Ovary (tissue), 9 donors: ENCODE results near the gene IFI27L1. TPM values are rescaled to one million over a fixed set of nuclear protein-coding genes. Genes with fewer than 3 reads are reported as not detected.
A peak's percentile ranks its signal among the peaks of the same experiment; 100 is the strongest.

Source experiments
- DNase-seq, 5 donors: peaks; one replicate each; pipeline ENCODE4 v3.0.0-alpha.2; 2019 to 2020
- H3K27ac ChIP-seq, 2 donors: fragments of 200-600 bp; one replicate each; pipeline versions ENCODE4 v1.5.1 to v1.8.0; 2019 to 2022
- H3K27me3 ChIP-seq: fragments of 200-600 bp; one replicate; pipeline ENCODE4 v1.8.0; 2022
- H3K36me3 ChIP-seq: fragments of 200-600 bp; sonication (generic); one replicate; pipeline ENCODE4 v1.5.1; 2019
- H3K4me1 ChIP-seq: one replicate; pipeline ENCODE4 v1.8.1; 2013; ENCODE audit warnings: mild to moderate bottlenecking, moderate library complexity; ENCODE audit not compliant: insufficient read depth
- H3K4me3 ChIP-seq: fragments of 200-600 bp; sonication (generic); one replicate; pipeline ENCODE4 v1.5.1; 2017
- H3K9me3 ChIP-seq, 2 donors: fragments of 200-600 bp in 1 of 2; sonication (generic) in 1 of 2; one replicate each; pipeline versions ENCODE4 v1.5.1 to v1.8.1; 2013 to 2019; ENCODE audit warnings: mild to moderate bottlenecking in 1 of 2, moderate library complexity in 1 of 2
- CTCF ChIP-seq, 3 donors: fragments of 450-650 bp in 2 of 3; fragments of 200-600 bp in 1 of 3; IDR thresholded peaks; one replicate each; pipeline versions ENCODE4 v1.5.1 to v1.8.0; 2016 to 2022; ENCODE audit warnings: antibody characterized with exemption in 3 of 3, mild to moderate bottlenecking in 1 of 3
- EP300 ChIP-seq: sonication (generic); formaldehyde crosslinking; IDR thresholded peaks from one replicate; pipeline ENCODE4 v1.6.1; 2017; ENCODE audit warnings: antibody characterized with exemption
- POLR2A ChIP-seq: fragments of 450-650 bp; IDR thresholded peaks from one replicate; pipeline ENCODE4 v1.6.1; 2017; ENCODE audit warnings: antibody characterized with exemption, mild to moderate bottlenecking, moderate library complexity
- WGBS, 3 donors: extraction: QIAGEN DNeasy Blood & Tissue Kit in 1 of 3; methylation state at CpG; one replicate each; pipeline versions ENCODE4 v1.1.5 to v1.1.7; 2013 to 2017; 5-methylcytosine and 5-hydroxymethylcytosine counted together
- intact Hi-C, 4 donors: fragments of 100-400 bp; cut with DNase I; formaldehyde crosslinking; loops; one replicate each; pipeline versions ENCODE4 v1.11.0 to v1.15.1; 2022 to 2023
- polyA plus RNA-seq, 2 donors: library from polyadenylated mRNA; stranded (reverse); fragments of 200-250 nt in 1 of 2; fragments of 350-450 nt in 1 of 2; fragmentation: Illumina TruSeq in 1 of 2; extraction: RNeasy Lipid Tissue Mini Kit (QIAGEN cat#74804) in 1 of 2; gene quantifications; one replicate each; pipeline ENCODE4 v1.2.3, GENCODE V29; 2013 to 2014
- total RNA-seq, 7 donors: library from RNA; depleted of rRNA in 2 of 7; stranded (reverse); fragments of >200 nt in 2 of 7; fragmentation: NEBNext Ultra II Directional in 3 of 7; extraction: Animal tissue kit (Norgen Biotek cat#: 25700) in 3 of 7; gene quantifications; one replicate each; pipeline versions ENCODE4 v1.1.0 to v1.2.4, GENCODE V29; 2016 to 2023
- donor health status: DM: no; HTN: no; CAD: no; lungs with moderate emphysema.
- donor health status: DM: no; HTN: no; CAD: no.
- donor health status: Bipolar disorder and iron deficiency.
- donor health status: DM: yes; HTN: yes; CAD: no.
- donor health status: DM: no; HTN: no; CAD: no.
- donor health status: DM: yes; HTN: yes; CAD: no.

IFI27L1 gene
- total and polyA plus RNA-seq, 9 donors = 21.5 to 57.0 (median 32.8) TPM

GRCh38 chr14:94110552-94111181 lies 29.6 kb downstream of the IFI27L1 start, which contains the start of gene IFI27:
Gene IFI27, plus strand, starts transcription at chr14:94110736.
- DNase-seq = peak; percentile 38 to 71 (median 53)
- Histone ChIP-seq H3K9me3 (no peaks in the 10 kb centered on the region), H3K27ac (peak within 1 kb of the TSS; percentile 70 to 79), H3K36me3 (no peaks in the 10 kb centered on the region), H3K4me3 (peak within 1 kb of the TSS; percentile 17), H3K4me1 (peaks cover 10% of the 10 kb centered on the region), H3K27me3 (no peaks in the 10 kb centered on the region)
- intact Hi-C loops = no loop called here
- 50 to 52% (median 51%) methylated on average over 14 of the region's 14 CpGs for WGBS, 3 donors
- TF ChIP-seq POLR2A (peak; percentile 34), CTCF (IDR thresholded peaks at IDR 0.05) (no peak)

GRCh38 chr14:94111276-94112095 lies 30.4 kb downstream of the IFI27L1 start:
- H3K27ac ChIP-seq = peak overlapping the region; percentile 38 to 70
- H3K27me3 ChIP-seq = no peaks in the 10 kb centered on the region
- peak in 2 of 5 donors; percentile 26 to 36 for DNase-seq
- H3K36me3 ChIP-seq = no peaks in the 10 kb centered on the region
- no peak for TF ChIP-seq POLR2A
- TF ChIP-seq CTCF (IDR thresholded peaks at IDR 0.05) = no peak
- TF ChIP-seq EP300 = no peak
- H3K4me1 ChIP-seq = peaks cover 10% of the 10 kb centered on the region
- intact Hi-C loops = no loop called here
- H3K9me3 ChIP-seq = no peaks in the 10 kb centered on the region
- peak overlapping the region; percentile 17 for H3K4me3 ChIP-seq
- 61 to 74% (median 72%) methylated on average over 16 to 20 of the region's 20 CpGs for WGBS, 3 donors

GRCh38 chr14:94112513-94113063 lies 31.5 kb downstream of the IFI27L1 start:
- no peak for TF ChIP-seq CTCF (IDR thresholded peaks at IDR 0.05)
- TF ChIP-seq EP300 = no peak
- TF ChIP-seq POLR2A = no peak
- Histone ChIP-seq H3K9me3 (no peaks in the 10 kb centered on the region), H3K4me3 (no peak overlapping the region), H3K36me3 (no peaks in the 10 kb centered on the region), H3K4me1 (peaks cover 10% of the 10 kb centered on the region), H3K27me3 (no peaks in the 10 kb centered on the region), H3K27ac (no peak overlapping the region)
- WGBS, 3 donors = 83 to 89% (median 84%) methylated on average over 6 of the region's 6 CpGs
- intact Hi-C loops = no loop called here
- peak in 1 of 5 donors; percentile 31 for DNase-seq

GRCh38 chr14:94113073-94113472 lies 32.0 kb downstream of the IFI27L1 start:
- peaks cover 10% of the 10 kb centered on the region for H3K4me1 ChIP-seq
- DNase-seq = peak in 1 of 5 donors; percentile 25

More at GRCh38 chr14:94113073-94113472, 32.0 kb downstream of the IFI27L1 start:
- TF ChIP-seq EP300 = no peak
- no peak for TF ChIP-seq CTCF (IDR thresholded peaks at IDR 0.05)
- no peak for TF ChIP-seq POLR2A
- 79 to 87% (median 85%) methylated on average over 7 of the region's 7 CpGs for WGBS, 3 donors
- Histone ChIP-seq H3K9me3 (no peaks in the 10 kb centered on the region), H3K36me3 (no peaks in the 10 kb centered on the region), H3K27ac (no peak overlapping the region), H3K27me3 (no peaks in the 10 kb centered on the region), H3K4me3 (no peak overlapping the region)
- intact Hi-C loops = no loop called here
